ENCODE measurements around the gene COL21A1.
A peak's percentile ranks its signal among the peaks of the same experiment; 100 is the strongest.

The COL21A1 gene

GRCh38 chr6:56152611-56153010, 94.8 kb downstream of the COL21A1 start:
- Histone ChIP-seq H3K4me1 (ENCODE audit: control insufficient read depth, insufficient read depth, low read length) (no peaks in the 10 kb centered on the region), H3K9ac (ENCODE audit: low read length) (no peak overlapping the region), H3K27me3 (replicated peaks; ENCODE audit: control insufficient read depth, insufficient read depth, low read length) (no peaks in the 10 kb centered on the region), H3K36me3 (ENCODE audit: control insufficient read depth, insufficient read depth, low read length, severe bottlenecking) (no peaks in the 10 kb centered on the region), H3K9me3 (ENCODE audit: control insufficient read depth, low read length) (peaks cover 11% of the 10 kb centered on the region), H3K4me3 (ENCODE audit: low read length) (no peak overlapping the region)
- DNase-seq (ENCODE audit: low read depth), result no peak

- H3K27me3 ChIP-seq (replicated peaks; ENCODE audit: control insufficient read depth, insufficient read depth, low read length), result no peaks in the 10 kb centered on the region
- no peaks in the 10 kb centered on the region for H3K4me1 ChIP-seq (ENCODE audit: control insufficient read depth, insufficient read depth, low read length)
- no peaks in the 10 kb centered on the region for H3K36me3 ChIP-seq (ENCODE audit: control insufficient read depth, insufficient read depth, low read length, severe bottlenecking)
- H3K9ac ChIP-seq (ENCODE audit: low read length), result no peak overlapping the region
- H3K4me3 ChIP-seq (ENCODE audit: low read length), result no peak overlapping the region
- H3K9me3 ChIP-seq (ENCODE audit: control insufficient read depth, low read length), result peaks cover 11% of the 10 kb centered on the region
- DNase-seq (ENCODE audit: low read depth), result no peak
Measured at GRCh38 chr6:56151609-56152224, 95.7 kb downstream of the COL21A1 start.

GRCh38 chr6:56148488-56149186, 98.7 kb downstream of the COL21A1 start:
- Histone ChIP-seq H3K4me3 (ENCODE audit: low read length) (no peak overlapping the region), H3K9me3 (ENCODE audit: control insufficient read depth, low read length) (no peaks in the 10 kb centered on the region), H3K36me3 (ENCODE audit: control insufficient read depth, insufficient read depth, low read length, severe bottlenecking) (no peaks in the 10 kb centered on the region), H3K9ac (ENCODE audit: low read length) (no peak overlapping the region), H3K27me3 (replicated peaks; ENCODE audit: control insufficient read depth, insufficient read depth, low read length) (no peaks in the 10 kb centered on the region), H3K4me1 (ENCODE audit: control insufficient read depth, insufficient read depth, low read length) (peaks cover 29% of the 10 kb centered on the region)
- peak; percentile 63 for DNase-seq (ENCODE audit: low read depth)

- no peak overlapping the region for H3K4me3 ChIP-seq (ENCODE audit: low read length)
- no peaks in the 10 kb centered on the region for H3K36me3 ChIP-seq (ENCODE audit: control insufficient read depth, insufficient read depth, low read length, severe bottlenecking)
- no peaks in the 10 kb centered on the region for H3K27me3 ChIP-seq (replicated peaks; ENCODE audit: control insufficient read depth, insufficient read depth, low read length)
- no peaks in the 10 kb centered on the region for H3K9me3 ChIP-seq (ENCODE audit: control insufficient read depth, low read length)
- peaks cover 30% of the 10 kb centered on the region for H3K4me1 ChIP-seq (ENCODE audit: control insufficient read depth, insufficient read depth, low read length)
- no peak for DNase-seq (ENCODE audit: low read depth)
- no peak overlapping the region for H3K9ac ChIP-seq (ENCODE audit: low read length)
Measured at GRCh38 chr6:56147766-56148165, 99.6 kb downstream of the COL21A1 start.

- peaks cover 30% of the 10 kb centered on the region for H3K4me1 ChIP-seq (ENCODE audit: control insufficient read depth, insufficient read depth, low read length)
- no peak overlapping the region for H3K9ac ChIP-seq (ENCODE audit: low read length)
- no peaks in the 10 kb centered on the region for H3K27me3 ChIP-seq (replicated peaks; ENCODE audit: control insufficient read depth, insufficient read depth, low read length)
- no peak overlapping the region for H3K4me3 ChIP-seq (ENCODE audit: low read length)
- no peaks in the 10 kb centered on the region for H3K9me3 ChIP-seq (ENCODE audit: control insufficient read depth, low read length)
- no peaks in the 10 kb centered on the region for H3K36me3 ChIP-seq (ENCODE audit: control insufficient read depth, insufficient read depth, low read length, severe bottlenecking)
- no peak for DNase-seq (ENCODE audit: low read depth)
Measured at GRCh38 chr6:56146086-56146485, 101.3 kb downstream of the COL21A1 start.

- no peak overlapping the region for H3K4me3 ChIP-seq (ENCODE audit: low read length)
- no peak for DNase-seq (ENCODE audit: low read depth)
- H3K4me1 ChIP-seq (ENCODE audit: control insufficient read depth, insufficient read depth, low read length), result peaks cover 30% of the 10 kb centered on the region
- no peaks in the 10 kb centered on the region for H3K9me3 ChIP-seq (ENCODE audit: control insufficient read depth, low read length)
- H3K36me3 ChIP-seq (ENCODE audit: control insufficient read depth, insufficient read depth, low read length, severe bottlenecking), result no peaks in the 10 kb centered on the region
- H3K27me3 ChIP-seq (replicated peaks; ENCODE audit: control insufficient read depth, insufficient read depth, low read length), result no peaks in the 10 kb centered on the region
- peak overlapping the region; percentile 3 for H3K9ac ChIP-seq (ENCODE audit: low read length)
Measured at GRCh38 chr6:56145616-56146015, 101.8 kb downstream of the COL21A1 start.

- Histone ChIP-seq H3K4me1 (ENCODE audit: control insufficient read depth, insufficient read depth, low read length) (peaks cover 30% of the 10 kb centered on the region), H3K4me3 (ENCODE audit: low read length) (peak overlapping the region; percentile 24), H3K36me3 (ENCODE audit: control insufficient read depth, insufficient read depth, low read length, severe bottlenecking) (no peaks in the 10 kb centered on the region), H3K9ac (ENCODE audit: low read length) (peak overlapping the region; percentile 43), H3K27me3 (replicated peaks; ENCODE audit: control insufficient read depth, insufficient read depth, low read length) (no peaks in the 10 kb centered on the region), H3K9me3 (ENCODE audit: control insufficient read depth, low read length) (no peaks in the 10 kb centered on the region)
- DNase-seq (ENCODE audit: low read depth), result peak; percentile 36
Measured at GRCh38 chr6:56144538-56145324, 102.6 kb downstream of the COL21A1 start.

- DNase-seq (ENCODE audit: low read depth), result no peak
- Histone ChIP-seq H3K4me3 (ENCODE audit: low read length) (peak overlapping the region; percentile 24), H3K9ac (ENCODE audit: low read length) (peak overlapping the region; percentile 43), H3K4me1 (ENCODE audit: control insufficient read depth, insufficient read depth, low read length) (peaks cover 30% of the 10 kb centered on the region), H3K36me3 (ENCODE audit: control insufficient read depth, insufficient read depth, low read length, severe bottlenecking) (no peaks in the 10 kb centered on the region), H3K27me3 (replicated peaks; ENCODE audit: control insufficient read depth, insufficient read depth, low read length) (no peaks in the 10 kb centered on the region), H3K9me3 (ENCODE audit: control insufficient read depth, low read length) (no peaks in the 10 kb centered on the region)
Measured at GRCh38 chr6:56143796-56144195, 103.6 kb downstream of the COL21A1 start.

- no peaks in the 10 kb centered on the region for H3K9me3 ChIP-seq (ENCODE audit: control insufficient read depth, low read length)
- H3K27me3 ChIP-seq (replicated peaks; ENCODE audit: control insufficient read depth, insufficient read depth, low read length), result no peaks in the 10 kb centered on the region
- no peak for DNase-seq (ENCODE audit: low read depth)
- H3K4me1 ChIP-seq (ENCODE audit: control insufficient read depth, insufficient read depth, low read length), result peaks cover 14% of the 10 kb centered on the region
- peaks cover 3% of the 10 kb centered on the region for H3K36me3 ChIP-seq (ENCODE audit: control insufficient read depth, insufficient read depth, low read length, severe bottlenecking)
- H3K4me3 ChIP-seq (ENCODE audit: low read length), result no peak overlapping the region
- no peak overlapping the region for H3K9ac ChIP-seq (ENCODE audit: low read length)
Measured at GRCh38 chr6:56140090-56140489, 107.3 kb downstream of the COL21A1 start.

GRCh38 chr6:56115715-56116114, 131.7 kb downstream of the COL21A1 start:
- Histone ChIP-seq H3K36me3 (ENCODE audit: control insufficient read depth, insufficient read depth, low read length, severe bottlenecking) (no peaks in the 10 kb centered on the region), H3K27me3 (replicated peaks; ENCODE audit: control insufficient read depth, insufficient read depth, low read length) (no peaks in the 10 kb centered on the region), H3K4me1 (ENCODE audit: control insufficient read depth, insufficient read depth, low read length) (no peaks in the 10 kb centered on the region), H3K4me3 (ENCODE audit: low read length) (no peak overlapping the region), H3K9ac (ENCODE audit: low read length) (no peak overlapping the region), H3K9me3 (ENCODE audit: control insufficient read depth, low read length) (peaks cover 7% of the 10 kb centered on the region)
- no peak for DNase-seq (ENCODE audit: low read depth)

- no peak for DNase-seq (ENCODE audit: low read depth)
- no peak overlapping the region for H3K4me3 ChIP-seq (ENCODE audit: low read length)
- no peaks in the 10 kb centered on the region for H3K27me3 ChIP-seq (replicated peaks; ENCODE audit: control insufficient read depth, insufficient read depth, low read length)
- peaks cover 3% of the 10 kb centered on the region for H3K9me3 ChIP-seq (ENCODE audit: control insufficient read depth, low read length)
- H3K9ac ChIP-seq (ENCODE audit: low read length), result no peak overlapping the region
- H3K36me3 ChIP-seq (ENCODE audit: control insufficient read depth, insufficient read depth, low read length, severe bottlenecking), result no peaks in the 10 kb centered on the region
- no peaks in the 10 kb centered on the region for H3K4me1 ChIP-seq (ENCODE audit: control insufficient read depth, insufficient read depth, low read length)
Measured at GRCh38 chr6:56109149-56109548, 138.2 kb downstream of the COL21A1 start.

Measured in adipocyte (in vitro differentiated cells).